ENCODE data around the gene ANKDD1B.
"Not testable (repeated sequence)": the region's sequence is repeated elsewhere in the genome, so short reads cannot be mapped to it uniquely, and the experiment has no call there.

The ANKDD1B gene

GRCh38 chr5:75611311-75612225 lies at the start of gene ANKDD1B:
TSS of gene ANKDD1B (plus strand) at chr5:75611453. CDS start at chr5:75611635, 182 bp downstream.
- H3K4me3 Mint-ChIP-seq, result no peak within 1 kb of the TSS
- peaks cover 2% of the 10 kb centered on the region for H3K36me3 Mint-ChIP-seq
- peaks cover 12% of the 10 kb centered on the region for H3K4me1 Mint-ChIP-seq
- H3K27ac Mint-ChIP-seq, result no peak within 1 kb of the TSS
- ATAC-seq (ENCODE audit: low read depth) (no peak), DNase-seq (ENCODE audit: low spot score in 2 of 2) (peak in 1 of 2 donors; percentile 12)
- no peaks in the 10 kb centered on the region for H3K9me3 Mint-ChIP-seq
- H3K27me3 Mint-ChIP-seq, result peaks cover 1% of the 10 kb centered on the region

- peak overlapping the region; percentile 61 for H3K4me3 Mint-ChIP-seq
- peaks cover 32% of the 10 kb centered on the region for H3K36me3 Mint-ChIP-seq
- H3K4me1 Mint-ChIP-seq, result peaks cover 32% of the 10 kb centered on the region
- ATAC-seq (ENCODE audit: low read depth), result peak; percentile 40
- not testable (repeated sequence) for H3K27me3 Mint-ChIP-seq; DNase-seq (ENCODE audit: low spot score in 2 of 2)
- H3K9me3 Mint-ChIP-seq, result peaks cover 17% of the 10 kb centered on the region
- H3K27ac Mint-ChIP-seq, result peak overlapping the region; percentile 37
Observed at GRCh38 chr5:75565991-75566709, 45.1 kb upstream of the ANKDD1B start.

GRCh38 chr5:75566710-75567309 lies 44.4 kb upstream of the ANKDD1B start:
- no peaks in the 10 kb centered on the region for H3K27me3 Mint-ChIP-seq
- ATAC-seq (ENCODE audit: low read depth) (peak; percentile 86), DNase-seq (ENCODE audit: low spot score in 2 of 2) (peak in 1 of 2 donors; percentile 20)
- H3K9me3 Mint-ChIP-seq, result peaks cover 14% of the 10 kb centered on the region
- H3K36me3 Mint-ChIP-seq, result peaks cover 29% of the 10 kb centered on the region
- H3K4me1 Mint-ChIP-seq, result peaks cover 30% of the 10 kb centered on the region
- H3K4me3 Mint-ChIP-seq, result peak overlapping the region; percentile 61
- H3K27ac Mint-ChIP-seq, result peak overlapping the region; percentile 37

- Mint-ChIP-seq H3K27me3 (no peaks in the 10 kb centered on the region), H3K4me1 (peaks cover 26% of the 10 kb centered on the region), H3K36me3 (peaks cover 23% of the 10 kb centered on the region), H3K27ac (peak overlapping the region; percentile 37), H3K9me3 (peaks cover 9% of the 10 kb centered on the region), H3K4me3 (no peak overlapping the region)
- DNase-seq (ENCODE audit: low spot score in 2 of 2), result no peak
- no peak for ATAC-seq (ENCODE audit: low read depth)
Observed at GRCh38 chr5:75567710-75568109, 43.5 kb upstream of the ANKDD1B start.

- peaks cover 9% of the 10 kb centered on the region for H3K9me3 Mint-ChIP-seq
- no peak overlapping the region for H3K4me3 Mint-ChIP-seq
- H3K27me3 Mint-ChIP-seq, result no peaks in the 10 kb centered on the region
- H3K4me1 Mint-ChIP-seq, result peaks cover 26% of the 10 kb centered on the region
- H3K27ac Mint-ChIP-seq, result no peak overlapping the region
- no peak for ATAC-seq (ENCODE audit: low read depth)
- peaks cover 22% of the 10 kb centered on the region for H3K36me3 Mint-ChIP-seq
- no peak for DNase-seq (ENCODE audit: low spot score in 2 of 2)
Observed at GRCh38 chr5:75568202-75568601, 43.1 kb upstream of the ANKDD1B start.

- Mint-ChIP-seq H3K36me3 (peaks cover 7% of the 10 kb centered on the region), H3K27ac (peak overlapping the region; percentile 50), H3K9me3 (no peaks in the 10 kb centered on the region), H3K27me3 (no peaks in the 10 kb centered on the region), H3K4me1 (peaks cover 24% of the 10 kb centered on the region), H3K4me3 (peak overlapping the region; percentile 14)
- DNase-seq (ENCODE audit: low spot score in 2 of 2) (no peak), ATAC-seq (ENCODE audit: low read depth) (peak; percentile 28)
Observed at GRCh38 chr5:75571547-75571946, 39.7 kb upstream of the ANKDD1B start.

GRCh38 chr5:75574791-75575190 lies 36.5 kb upstream of the ANKDD1B start:
- no peaks in the 10 kb centered on the region for H3K27me3 Mint-ChIP-seq
- peak overlapping the region; percentile 72 for H3K27ac Mint-ChIP-seq
- H3K4me3 Mint-ChIP-seq, result peak overlapping the region; percentile 47
- no peaks in the 10 kb centered on the region for H3K9me3 Mint-ChIP-seq
- H3K36me3 Mint-ChIP-seq, result peaks cover 19% of the 10 kb centered on the region
- ATAC-seq (ENCODE audit: low read depth), result no peak
- DNase-seq (ENCODE audit: low spot score in 2 of 2), result no peak
- H3K4me1 Mint-ChIP-seq, result peaks cover 10% of the 10 kb centered on the region

GRCh38 chr5:75578280-75578679 lies 33.0 kb upstream of the ANKDD1B start:
- ATAC-seq (ENCODE audit: low read depth); H3K4me3 Mint-ChIP-seq; H3K27me3 Mint-ChIP-seq; H3K27ac Mint-ChIP-seq; DNase-seq (ENCODE audit: low spot score in 2 of 2); H3K9me3 Mint-ChIP-seq: not testable (repeated sequence)
- H3K36me3 Mint-ChIP-seq, result peaks cover 18% of the 10 kb centered on the region
- H3K4me1 Mint-ChIP-seq, result peaks cover 10% of the 10 kb centered on the region

DNA sequence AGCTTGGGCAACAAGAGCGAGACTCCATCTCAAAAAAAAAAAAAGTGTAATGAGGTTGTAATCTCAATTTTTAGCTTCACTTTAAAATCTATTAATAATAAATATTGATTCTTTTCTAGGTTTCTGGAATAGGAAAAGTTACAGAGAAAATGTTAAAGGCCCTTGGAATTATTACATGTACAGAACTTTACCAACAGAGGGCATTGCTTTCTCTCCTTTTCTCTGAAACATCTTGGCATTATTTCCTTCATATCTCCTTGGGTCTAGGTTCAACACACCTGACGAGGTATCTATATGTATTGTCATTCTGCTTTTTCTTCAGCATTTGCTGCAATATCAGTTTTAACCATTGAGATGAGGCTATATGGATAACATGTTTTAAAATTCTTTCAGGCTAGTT lies 26.6 kb upstream of the ANKDD1B start:
- no peaks in the 10 kb centered on the region for H3K9me3 Mint-ChIP-seq
- H3K27me3 Mint-ChIP-seq, result no peaks in the 10 kb centered on the region
- no peaks in the 10 kb centered on the region for H3K4me1 Mint-ChIP-seq
- H3K27ac Mint-ChIP-seq, result no peak overlapping the region
- ATAC-seq (ENCODE audit: low read depth), result no peak
- DNase-seq (ENCODE audit: low spot score in 2 of 2), result no peak
- H3K36me3 Mint-ChIP-seq, result peaks cover 20% of the 10 kb centered on the region
- H3K4me3 Mint-ChIP-seq, result no peak overlapping the region

DNA sequence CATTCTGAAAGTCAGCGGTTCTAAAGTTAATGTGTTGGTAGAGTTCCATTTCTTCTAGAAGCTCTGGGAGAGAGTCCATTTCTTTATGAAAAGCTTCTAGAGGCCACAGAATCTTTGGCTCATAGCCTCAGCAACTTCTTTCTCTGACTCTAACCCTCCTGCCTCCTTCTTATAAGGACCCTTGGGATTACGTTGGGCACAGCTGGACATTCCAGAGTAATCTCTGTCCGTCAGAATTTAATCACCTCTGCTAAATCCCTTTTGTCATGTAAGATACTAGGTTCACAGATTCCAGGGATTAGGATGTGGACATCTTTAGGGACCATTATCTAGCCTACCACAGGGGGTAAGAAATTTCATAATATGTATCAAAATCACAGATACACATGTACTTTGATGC lies 22.6 kb upstream of the ANKDD1B start:
- Mint-ChIP-seq H3K27me3 (no peaks in the 10 kb centered on the region), H3K36me3 (peaks cover 28% of the 10 kb centered on the region), H3K4me1 (no peaks in the 10 kb centered on the region), H3K27ac (no peak overlapping the region), H3K9me3 (no peaks in the 10 kb centered on the region), H3K4me3 (no peak overlapping the region)
- ATAC-seq (ENCODE audit: low read depth), result no peak
- no peak for DNase-seq (ENCODE audit: low spot score in 2 of 2)

- ATAC-seq (ENCODE audit: low read depth) (no peak), DNase-seq (ENCODE audit: low spot score in 2 of 2) (no peak)
- Mint-ChIP-seq H3K27ac (no peak overlapping the region), H3K36me3 (peaks cover 13% of the 10 kb centered on the region), H3K4me1 (peaks cover under 1% of the 10 kb centered on the region), H3K9me3 (no peaks in the 10 kb centered on the region), H3K4me3 (no peak overlapping the region), H3K27me3 (no peaks in the 10 kb centered on the region)
Observed at GRCh38 chr5:75600535-75600934, 10.7 kb upstream of the ANKDD1B start.

GRCh38 chr5:75601567-75601966 lies 9.7 kb upstream of the ANKDD1B start:
- Mint-ChIP-seq H3K4me1 (peaks cover 3% of the 10 kb centered on the region), H3K4me3 (no peak overlapping the region), H3K36me3 (peaks cover 15% of the 10 kb centered on the region), H3K27ac (no peak overlapping the region), H3K27me3 (no peaks in the 10 kb centered on the region), H3K9me3 (no peaks in the 10 kb centered on the region)
- ATAC-seq (ENCODE audit: low read depth) (no peak), DNase-seq (ENCODE audit: low spot score in 2 of 2) (no peak)

- no peak for DNase-seq (ENCODE audit: low spot score in 2 of 2)
- H3K4me1 Mint-ChIP-seq, result peaks cover 7% of the 10 kb centered on the region
Observed at GRCh38 chr5:75601996-75602395, 9.3 kb upstream of the ANKDD1B start.

DNA sequence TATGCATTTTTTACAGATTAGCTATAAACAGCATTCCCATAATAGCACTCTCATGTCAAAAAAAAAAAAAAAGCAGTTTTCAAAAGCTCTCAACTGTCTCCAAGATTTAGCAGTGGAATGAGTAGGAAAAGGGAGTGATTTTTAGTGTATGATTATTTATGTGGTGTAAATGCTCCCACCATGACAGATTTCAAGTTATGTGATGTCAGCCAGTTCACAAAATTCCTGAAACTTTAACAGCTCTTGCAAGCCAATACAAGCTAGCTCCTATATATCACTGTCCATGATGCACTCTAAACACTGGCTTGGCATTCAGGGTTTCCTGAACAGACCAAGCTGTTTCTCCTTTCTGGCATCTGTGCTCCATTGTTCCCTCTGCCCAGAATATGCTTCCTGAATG lies 7.9 kb upstream of the ANKDD1B start:
- ATAC-seq (ENCODE audit: low read depth), result no peak
- peaks cover 12% of the 10 kb centered on the region for H3K4me1 Mint-ChIP-seq
- H3K27ac Mint-ChIP-seq, result no peak overlapping the region
- no peak for DNase-seq (ENCODE audit: low spot score in 2 of 2)
- peaks cover 15% of the 10 kb centered on the region for H3K36me3 Mint-ChIP-seq
- no peaks in the 10 kb centered on the region for H3K27me3 Mint-ChIP-seq
- H3K9me3 Mint-ChIP-seq, result no peaks in the 10 kb centered on the region
- no peak overlapping the region for H3K4me3 Mint-ChIP-seq

More at GRCh38 chr5:75601996-75602395, 9.3 kb upstream of the ANKDD1B start:
- H3K27me3 Mint-ChIP-seq, result no peaks in the 10 kb centered on the region
- ATAC-seq (ENCODE audit: low read depth), result no peak
- H3K9me3 Mint-ChIP-seq, result no peaks in the 10 kb centered on the region
- peaks cover 15% of the 10 kb centered on the region for H3K36me3 Mint-ChIP-seq
- H3K4me3 Mint-ChIP-seq, result no peak overlapping the region
- no peak overlapping the region for H3K27ac Mint-ChIP-seq
